ENCODE measurements around the gene IGF2BP2.

DNA sequence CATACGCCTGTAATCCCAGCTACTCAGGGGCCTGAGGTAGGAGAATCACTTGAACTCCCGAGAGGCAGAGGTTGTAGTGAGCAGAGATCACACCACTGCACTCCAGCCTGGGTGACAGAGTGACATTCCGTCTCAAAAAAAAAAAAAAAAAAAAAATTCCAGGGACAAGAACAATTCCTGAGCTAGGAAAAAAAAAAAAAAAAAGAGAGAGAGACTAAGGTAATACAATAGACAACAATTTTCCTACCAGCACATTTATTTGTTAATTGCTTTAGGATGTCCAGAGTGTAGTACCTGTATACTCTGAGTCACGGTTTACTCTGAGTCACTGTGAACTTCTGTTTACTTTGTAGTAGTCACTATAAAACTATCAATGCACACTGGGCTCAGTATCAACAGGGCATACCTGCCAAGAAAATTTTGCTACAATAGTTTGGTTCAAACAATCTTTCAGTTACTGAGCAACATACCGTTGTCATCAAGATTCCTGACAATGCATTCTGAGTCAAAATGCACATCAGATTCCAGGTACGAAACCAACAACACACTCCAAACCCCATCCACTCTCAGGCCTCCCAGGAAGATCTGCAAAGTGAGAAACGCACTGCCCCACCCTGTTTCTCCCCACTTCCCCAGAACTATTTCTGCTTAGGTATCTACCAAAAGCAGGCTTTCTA, 28.3 kb downstream of the IGF2BP2 start:
- no peak for TF ChIP-seq ZFP3 (CRISPR knock-in tag; IDR thresholded peaks at IDR 0.05)
- no peak for TF ChIP-seq BACH2 (CRISPR knock-in tag; IDR thresholded peaks at IDR 0.05; ENCODE audit: borderline replicate concordance)

Measured in SK-N-SH treated with all-trans-retinoic acid at 6 μM for 48 hours (cell line).